NCI-H128 (cell line): ENCODE measurements around the gene CFAP20DC.
"Not testable (repeated sequence)": the region's sequence is repeated elsewhere in the genome, so short reads cannot be mapped to it uniquely, and the experiment has no call there.

ENCODE experiments used
- DNase-seq: peaks from one replicate; lab custom pipeline; 2025; ENCODE audit not compliant: unreplicated experiment; lab: John Stamatoyannopoulos, UW

Gene CFAP20DC

GRCh38 chr3:59049671-59050331 lies at the start of gene CFAP20DC:
Gene CFAP20DC, minus strand, starts transcription at chr3:59050025. Its CDS starts 394 bp downstream, at chr3:59049631.
- DNase-seq: peak; percentile 85

DNA sequence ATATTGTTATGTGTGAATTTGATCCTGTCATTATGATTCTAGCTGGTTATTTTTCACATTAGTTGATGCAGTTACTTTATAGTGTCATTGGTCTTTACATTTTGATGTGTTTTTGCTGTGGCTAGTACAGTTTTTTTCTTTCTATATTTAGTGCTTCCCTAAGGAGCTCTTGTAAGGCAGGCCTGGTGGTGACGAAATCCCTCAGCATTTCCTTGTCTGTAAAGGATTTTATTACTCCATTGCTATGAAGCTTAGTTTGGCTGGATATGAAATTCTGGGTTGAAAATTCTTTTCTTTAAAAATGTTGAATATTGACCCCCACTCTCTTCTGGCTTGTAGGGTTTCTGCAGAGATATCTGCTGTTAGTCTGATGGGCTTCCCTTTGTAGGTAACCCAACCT lies 48.7 kb upstream of the CFAP20DC start:
- DNase-seq: not testable (repeated sequence)

DNA sequence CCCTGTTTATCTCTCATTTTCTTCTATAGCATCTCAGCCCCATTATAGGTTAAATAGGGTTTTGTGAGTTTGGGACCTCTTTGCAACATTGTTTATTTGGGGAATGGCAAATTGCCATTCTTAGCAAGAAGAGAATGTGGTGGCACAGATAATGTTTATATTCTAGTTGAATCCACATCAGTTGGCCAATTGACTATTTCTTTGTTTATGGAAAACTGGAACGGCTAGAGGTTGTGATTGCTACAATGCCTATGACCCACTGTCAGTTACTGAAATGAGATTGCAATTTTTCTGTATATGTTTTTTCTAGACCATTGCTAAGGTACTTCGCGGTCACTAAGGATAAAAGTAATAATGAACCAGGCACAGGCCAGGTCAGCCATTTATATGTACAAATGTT lies 44.6 kb upstream of the CFAP20DC start:
- DNase-seq: no peak

- DNase-seq: no peak
Measured at GRCh38 chr3:59093521-59093920, 43.7 kb upstream of the CFAP20DC start.

- DNase-seq: no peak
Measured at GRCh38 chr3:59088761-59089160, 38.9 kb upstream of the CFAP20DC start.

GRCh38 chr3:59085976-59086375 lies 36.2 kb upstream of the CFAP20DC start:
- no peak for DNase-seq

GRCh38 chr3:59084583-59084982 lies 34.8 kb upstream of the CFAP20DC start:
- DNase-seq: no peak

DNA sequence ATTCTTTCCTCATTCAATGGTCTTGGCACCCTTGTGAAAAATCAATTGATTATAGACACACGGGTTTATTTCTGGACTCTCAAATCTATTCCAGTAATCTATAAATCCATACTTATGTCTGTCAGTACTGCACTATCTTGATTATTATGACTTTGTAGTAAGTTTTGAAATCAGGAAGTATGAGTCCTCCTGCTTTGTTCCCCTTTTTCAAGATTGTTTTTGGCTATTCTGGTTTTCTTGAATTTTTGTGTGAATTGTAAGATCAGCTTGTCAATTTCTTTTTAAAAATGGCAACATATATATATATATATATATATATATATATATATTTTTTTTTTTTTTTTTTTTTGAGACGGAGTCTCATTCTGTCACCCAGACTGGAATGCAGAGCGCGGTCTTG lies 32.3 kb upstream of the CFAP20DC start:
- no peak for DNase-seq

DNA sequence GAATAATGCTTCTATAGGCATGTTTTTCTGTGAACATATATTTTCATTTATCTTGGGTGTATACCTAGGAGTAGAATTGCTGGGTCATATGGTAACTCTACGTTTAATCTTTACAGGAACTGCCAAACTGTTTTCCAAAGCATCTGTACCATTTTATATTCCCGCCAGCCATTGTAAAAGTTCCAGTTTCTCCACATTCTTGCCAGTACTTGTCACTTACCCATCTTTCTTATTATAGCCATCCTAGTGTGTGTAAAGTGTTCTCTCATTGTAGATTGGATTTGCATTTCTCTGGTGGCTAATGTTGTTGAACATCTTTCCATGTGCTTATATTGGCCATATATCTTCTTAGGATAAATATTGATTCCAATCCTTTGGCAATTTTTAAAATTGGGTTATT lies 31.2 kb upstream of the CFAP20DC start:
- DNase-seq: no peak

GRCh38 chr3:59079962-59080361 lies 30.1 kb upstream of the CFAP20DC start:
- DNase-seq: no peak

GRCh38 chr3:59074764-59075163 lies 24.9 kb upstream of the CFAP20DC start:
- no peak for DNase-seq

- DNase-seq: no peak
Measured at GRCh38 chr3:59072681-59073080, 22.9 kb upstream of the CFAP20DC start.

DNA sequence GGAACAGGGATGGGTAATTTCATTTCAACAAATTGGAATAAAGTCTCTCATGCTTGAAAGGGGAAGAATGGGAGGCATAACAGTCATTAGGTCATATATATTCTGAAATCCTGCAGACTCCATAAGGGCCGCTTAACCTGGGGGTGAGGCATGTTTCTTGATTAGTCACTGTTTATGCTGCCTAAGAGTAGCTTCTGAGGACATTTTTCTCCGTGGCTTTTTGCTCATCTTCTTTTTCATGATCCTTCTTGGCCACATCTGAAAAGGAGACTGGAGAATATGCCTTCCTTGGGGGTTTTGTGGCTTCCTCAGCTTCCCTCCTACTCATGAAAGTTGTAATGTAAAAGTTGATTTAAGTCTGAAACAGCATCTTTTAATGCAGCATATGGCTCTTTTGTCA lies 20.0 kb upstream of the CFAP20DC start:
- no peak for DNase-seq

GRCh38 chr3:59065240-59065639 lies 15.4 kb upstream of the CFAP20DC start:
- no peak for DNase-seq

GRCh38 chr3:59064728-59065127 lies 14.9 kb upstream of the CFAP20DC start:
- no peak for DNase-seq

DNA sequence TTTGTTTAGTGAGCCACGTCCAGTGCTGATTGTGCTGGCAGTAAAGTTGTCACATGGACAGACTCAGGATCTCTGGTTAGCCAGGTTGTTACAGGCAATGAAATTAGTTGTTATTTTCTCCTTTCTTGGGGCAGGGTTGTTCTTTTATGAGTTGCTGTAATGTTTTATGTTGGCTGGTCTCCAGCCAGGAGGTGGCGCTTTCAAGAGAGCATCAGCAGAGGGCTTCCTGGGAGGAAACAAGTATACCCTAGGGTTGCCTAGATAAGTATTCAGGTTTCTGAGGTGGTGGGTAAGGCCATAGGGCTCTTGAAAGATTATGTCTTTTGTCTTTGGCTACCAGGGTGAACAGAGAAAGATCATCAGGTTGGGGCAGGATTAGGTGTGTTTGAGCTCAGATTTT lies 14.5 kb upstream of the CFAP20DC start:
- DNase-seq: no peak

DNA sequence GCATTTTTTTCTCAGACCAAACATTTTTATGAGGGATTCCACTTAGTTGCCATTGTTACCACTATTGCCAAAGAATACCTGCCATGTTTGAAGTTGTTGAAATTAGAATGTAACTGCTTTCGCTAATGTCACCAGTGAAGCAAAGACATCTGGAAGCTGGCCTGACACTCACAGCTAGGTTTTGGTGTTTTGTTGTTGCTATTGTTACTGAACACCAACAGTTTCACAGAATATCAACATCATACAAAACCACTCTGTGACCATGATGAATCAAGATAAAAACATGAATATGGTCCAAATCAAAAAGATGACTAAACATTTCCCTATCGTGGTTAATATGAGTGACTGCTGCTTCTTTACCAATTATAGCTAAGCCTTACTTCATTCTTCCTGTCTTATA lies 6.9 kb upstream of the CFAP20DC start:
- DNase-seq: no peak

DNA sequence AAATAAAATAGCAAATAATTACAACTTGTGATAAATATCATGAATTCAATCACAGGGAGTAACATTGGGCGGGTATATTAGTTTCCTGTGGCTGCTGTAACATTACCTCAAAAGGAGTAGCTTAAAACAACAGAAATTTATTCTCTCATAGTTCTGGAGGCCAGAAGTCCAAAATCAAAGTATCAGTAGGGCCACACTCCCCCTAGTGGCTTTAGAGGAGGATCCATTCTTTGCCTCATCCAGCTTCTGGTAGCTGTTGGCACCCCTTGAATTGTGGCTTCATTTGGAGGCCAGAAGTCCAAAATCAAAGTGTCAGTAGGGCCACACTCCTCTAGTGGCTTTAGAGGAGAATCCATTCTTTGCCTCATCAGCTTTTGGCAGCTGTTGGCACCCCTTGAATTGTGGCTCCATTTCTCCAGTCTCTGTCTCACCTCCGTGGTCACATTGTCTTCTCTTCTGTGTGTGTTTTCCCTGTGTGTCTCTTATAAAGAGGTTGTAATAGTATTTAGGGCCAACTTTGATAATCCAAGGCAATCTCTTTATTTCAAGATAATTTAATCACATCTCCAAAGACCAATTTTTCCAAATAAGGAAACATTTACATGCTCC lies 3.1 kb upstream of the CFAP20DC start:
- DNase-seq: no peak

DNA sequence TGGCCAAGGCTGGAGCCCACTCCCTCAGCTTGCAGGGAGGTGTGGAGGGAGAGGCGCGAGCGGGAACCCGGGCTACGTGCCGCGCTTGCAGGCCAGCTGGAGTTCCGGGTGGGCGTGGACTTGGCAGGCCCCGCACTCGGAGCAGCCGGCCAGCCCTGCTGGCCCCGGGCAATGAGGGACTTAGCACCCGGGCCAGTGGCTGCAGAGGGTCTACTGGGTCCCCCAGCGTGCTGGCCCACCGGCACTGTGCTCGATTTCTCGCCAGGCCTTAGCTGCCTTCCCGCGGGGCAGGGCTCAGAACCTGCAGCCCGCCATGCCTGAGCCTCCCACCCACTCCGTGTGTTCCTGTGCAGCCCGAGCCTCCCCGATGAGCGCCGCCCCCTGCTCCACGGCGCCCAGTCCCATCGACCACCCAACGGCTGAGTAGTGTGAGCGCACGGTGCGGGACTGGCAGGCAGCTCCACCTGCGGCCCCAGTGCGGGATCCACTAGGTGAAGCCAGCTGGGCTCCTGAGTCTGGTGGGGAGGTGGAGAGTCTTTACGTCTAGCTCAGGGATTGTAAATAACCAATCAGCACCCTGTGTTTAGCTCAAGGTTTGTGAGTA lies 1.1 kb upstream of the CFAP20DC start:
- DNase-seq: not testable (repeated sequence)

GRCh38 chr3:59046839-59047238 lies 3.0 kb downstream of the CFAP20DC start:
- no peak for DNase-seq

DNA sequence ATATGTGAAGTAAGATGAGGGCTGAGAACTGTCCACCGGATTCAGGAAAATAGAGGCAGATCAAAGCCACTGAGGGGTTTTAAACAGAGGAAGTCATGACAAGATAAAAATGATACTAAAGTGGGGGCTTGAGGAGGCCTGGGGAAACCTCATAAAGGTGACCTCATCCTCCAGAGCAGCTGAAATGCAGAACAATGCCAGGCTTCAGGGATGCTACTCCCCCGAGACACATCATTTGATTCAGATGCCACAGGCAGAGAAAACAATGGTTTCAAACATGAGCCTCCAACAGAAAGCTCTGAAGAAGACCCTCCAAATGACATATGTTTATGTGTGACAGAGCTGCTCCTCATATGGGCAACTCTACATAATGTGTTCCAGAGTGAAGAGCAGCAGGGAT lies 6.4 kb downstream of the CFAP20DC start:
- DNase-seq: no peak

DNA sequence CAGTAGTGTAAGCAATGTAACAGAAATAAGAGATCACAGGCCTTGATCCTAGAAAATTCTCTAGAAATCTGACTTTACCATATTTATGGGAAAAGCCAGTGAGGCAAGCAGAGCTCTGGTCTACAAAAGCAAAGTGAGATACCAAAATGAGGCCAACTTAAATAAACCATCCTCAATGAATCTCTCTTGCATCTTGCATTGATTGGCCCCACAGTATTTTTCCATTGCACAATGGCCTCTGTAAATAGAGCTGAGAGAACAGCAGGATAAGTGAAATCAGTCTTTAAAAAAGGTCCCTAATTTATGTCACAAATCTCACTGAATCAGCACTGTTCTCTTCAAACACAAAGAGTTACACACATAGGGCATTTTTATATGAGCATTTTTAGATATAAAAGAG lies 8.9 kb downstream of the CFAP20DC start:
- DNase-seq: no peak

- no peak for DNase-seq
Measured at GRCh38 chr3:59027607-59028006, 22.2 kb downstream of the CFAP20DC start.
